ENCODE results near the gene MIX23. TPM values are rescaled to one million over a fixed set of nuclear protein-coding genes. Genes with fewer than 3 reads are reported as not detected.
A peak's percentile ranks its signal among the peaks of the same experiment; 100 is the strongest.

Gene MIX23
- total RNA-seq, 1 experiment from 2014 or later = 76.2 TPM

DNA sequence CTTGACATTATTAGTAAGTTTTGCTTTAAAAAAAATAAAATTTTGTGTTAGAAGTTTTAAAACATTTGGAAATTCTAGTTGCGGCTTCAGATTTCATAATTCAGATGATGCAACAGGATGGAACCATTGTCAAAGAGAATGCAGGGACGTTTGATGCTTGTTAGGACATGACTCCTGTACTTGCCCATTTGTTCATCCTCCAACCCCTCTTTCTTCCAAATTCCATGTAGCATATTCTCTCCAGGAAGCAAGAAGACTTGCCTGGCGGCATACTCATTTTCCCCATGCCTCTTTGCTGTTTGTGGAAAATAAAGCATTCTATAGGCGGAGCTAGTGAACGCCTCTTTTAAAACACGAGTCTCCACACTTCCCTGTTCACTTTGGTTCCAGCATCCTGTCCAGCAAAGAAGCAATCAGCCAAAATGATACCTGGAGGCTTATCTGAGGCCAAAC is 58.1 kb downstream of the MIX23 start, which contains the start of gene CSTA:
Gene CSTA (plus strand): TSS at position 378 of the 453 bp plus-strand sequence. CDS start 45 bp downstream, at position 423.
- Histone ChIP-seq H3K4me1 (ENCODE audit: control insufficient read depth in 1 of 2, insufficient read depth in 2 of 2, low read length in 2 of 2) (peaks cover 0 to 7% of the 10 kb centered on the region in 2 experiments; a peak in 1 of 4 replicates), H2AFZ (ENCODE audit: low read depth, low read length, poor library complexity, severe bottlenecking) (no peak within 1 kb of the TSS), H3K9me3 (ENCODE audit: control insufficient read depth in 1 of 2, insufficient read depth in 1 of 2, low read depth in 1 of 2, low read length in 2 of 2) (no peaks in the 10 kb centered on the region), H3K4me3 (replicated peaks in 1 of 2; ENCODE audit: low read depth in 1 of 2, low read length in 2 of 2) (peak within 1 kb of the TSS; percentile 14 to 24; a peak in 3 of 4 replicates), H3K4me2 (ENCODE audit: low read length) (peak within 1 kb of the TSS; percentile 22; the same call in 1 of the 2 replicates), H3K79me2 (ENCODE audit: insufficient read depth, low read length) (no peaks in the 10 kb centered on the region), H3K27me3 (ENCODE audit: insufficient read depth, low read length) (no peaks in the 10 kb centered on the region), H3K9me2 (ENCODE audit: insufficient read depth) (no peaks in the 10 kb centered on the region), H3K9ac (ENCODE audit: low read length) (no peak within 1 kb of the TSS), H4K20me1 (ENCODE audit: insufficient read depth) (no peaks in the 10 kb centered on the region), H3K27ac (ENCODE audit: low read depth, low read length) (no peak within 1 kb of the TSS), H3K36me3 (ENCODE audit: control insufficient read depth in 1 of 2, insufficient read depth in 2 of 2, low read length in 2 of 2) (no peaks in the 10 kb centered on the region)
- ChIA-PET RAD21 (ENCODE audit: low non-redundant PET in 1 of 2, low total read pairs in 2 of 2, uncharacterized antibody in 2 of 2, unreplicated experiment in 2 of 2) (no interaction called here), POLR2A (no interaction called here), CTCF (no interaction called here)
- ATAC-seq (no peak), DNase-seq (ENCODE audit: low read depth, low spot score) (no peak)
- intact Hi-C loops (cut with micrococcal nuclease) = no loop called here
- TF ChIP-seq SP1 (IDR thresholded peaks at IDR 0.05; ENCODE audit: low read depth) (no peak), ZNF274 (IDR thresholded peaks at IDR 0.05; ENCODE audit: low read depth, low read length) (no peak), EGR1 (IDR thresholded peaks at IDR 0.05; ENCODE audit: low read depth) (no peak), POLR2AphosphoS5 (IDR thresholded peaks at IDR 0.05; ENCODE audit: low read depth, low read length) (no peak), MAX (IDR thresholded peaks at IDR 0.05) (no peak; the same call in 1 of the 2 replicates), ZFX (IDR thresholded peaks at IDR 0.05) (no peak), FOSL1 (IDR thresholded peaks at IDR 0.05; ENCODE audit: low read depth) (no peak), CEBPB (IDR thresholded peaks at IDR 0.05; ENCODE audit: low read depth) (peak; percentile 68), POLR2A (IDR thresholded peaks at IDR 0.05; ENCODE audit: borderline replicate concordance, extremely low read depth, insufficient read depth, insufficient read length) (peak; percentile 66)
- no TSS peak for BruUV-seq (replicated peaks)

- no peak for ATAC-seq
- CTCF ChIA-PET = no interaction called here
- TF ChIP-seq, protein P1, sequence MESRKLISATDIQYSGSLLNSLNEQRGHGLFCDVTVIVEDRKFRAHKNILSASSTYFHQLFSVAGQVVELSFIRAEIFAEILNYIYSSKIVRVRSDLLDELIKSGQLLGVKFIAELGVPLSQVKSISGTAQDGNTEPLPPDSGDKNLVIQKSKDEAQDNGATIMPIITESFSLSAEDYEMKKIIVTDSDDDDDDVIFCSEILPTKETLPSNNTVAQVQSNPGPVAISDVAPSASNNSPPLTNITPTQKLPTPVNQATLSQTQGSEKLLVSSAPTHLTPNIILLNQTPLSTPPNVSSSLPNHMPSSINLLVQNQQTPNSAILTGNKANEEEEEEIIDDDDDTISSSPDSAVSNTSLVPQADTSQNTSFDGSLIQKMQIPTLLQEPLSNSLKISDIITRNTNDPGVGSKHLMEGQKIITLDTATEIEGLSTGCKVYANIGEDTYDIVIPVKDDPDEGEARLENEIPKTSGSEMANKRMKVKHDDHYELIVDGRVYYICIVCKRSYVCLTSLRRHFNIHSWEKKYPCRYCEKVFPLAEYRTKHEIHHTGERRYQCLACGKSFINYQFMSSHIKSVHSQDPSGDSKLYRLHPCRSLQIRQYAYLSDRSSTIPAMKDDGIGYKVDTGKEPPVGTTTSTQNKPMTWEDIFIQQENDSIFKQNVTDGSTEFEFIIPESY (IDR thresholded peaks at IDR 0.05; ENCODE audit: extremely low read depth, insufficient replicate concordance, low read length) = no peak
- TF ChIP-seq ZFX (IDR thresholded peaks at IDR 0.05) (no peak), TCF7L2 (IDR thresholded peaks at IDR 0.05; ENCODE audit: borderline replicate concordance, extremely low read depth, insufficient read depth, insufficient read length) (no peak), JUND (IDR thresholded peaks at IDR 0.05) (no peak), POLR2A (IDR thresholded peaks at IDR 0.05; ENCODE audit: borderline replicate concordance, extremely low read depth, insufficient read depth, insufficient read length) (no peak)
- TF ChIP-seq, protein P2, sequence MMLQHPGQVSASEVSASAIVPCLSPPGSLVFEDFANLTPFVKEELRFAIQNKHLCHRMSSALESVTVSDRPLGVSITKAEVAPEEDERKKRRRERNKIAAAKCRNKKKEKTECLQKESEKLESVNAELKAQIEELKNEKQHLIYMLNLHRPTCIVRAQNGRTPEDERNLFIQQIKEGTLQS (IDR thresholded peaks at IDR 0.05) = no peak
Observed at GRCh38 chr3:122322095-122323075, 60.6 kb downstream of the MIX23 start.

More at GRCh38 chr3:122322095-122323075, 60.6 kb downstream of the MIX23 start:
- Histone ChIP-seq H3K4me1 (ENCODE audit: control insufficient read depth in 1 of 2, insufficient read depth in 2 of 2, low read length in 2 of 2) (peaks cover 0 to 7% of the 10 kb centered on the region in 2 experiments; a peak in 1 of 4 replicates), H4K20me1 (ENCODE audit: insufficient read depth) (no peaks in the 10 kb centered on the region), H2AFZ (ENCODE audit: low read depth, low read length, poor library complexity, severe bottlenecking) (no peak overlapping the region), H3K4me2 (ENCODE audit: low read length) (no peak overlapping the region), H3K27ac (ENCODE audit: low read depth, low read length) (no peak overlapping the region), H3K9me2 (ENCODE audit: insufficient read depth) (no peaks in the 10 kb centered on the region), H3K4me3 (replicated peaks in 1 of 2; ENCODE audit: low read depth in 1 of 2, low read length in 2 of 2) (no peak overlapping the region), H3K27me3 (ENCODE audit: insufficient read depth, low read length) (no peaks in the 10 kb centered on the region), H3K36me3 (ENCODE audit: control insufficient read depth in 1 of 2, insufficient read depth in 2 of 2, low read length in 2 of 2) (no peaks in the 10 kb centered on the region), H3K9ac (ENCODE audit: low read length) (no peak overlapping the region), H3K9me3 (ENCODE audit: control insufficient read depth in 1 of 2, insufficient read depth in 1 of 2, low read depth in 1 of 2, low read length in 2 of 2) (no peaks in the 10 kb centered on the region), H3K79me2 (ENCODE audit: insufficient read depth, low read length) (no peaks in the 10 kb centered on the region)
- ChIA-PET POLR2A (no interaction called here), RAD21 (ENCODE audit: low non-redundant PET in 1 of 2, low total read pairs in 2 of 2, uncharacterized antibody in 2 of 2, unreplicated experiment in 2 of 2) (no interaction called here)
- BruUV-seq (replicated peaks) = no TSS peak
- intact Hi-C loops (cut with micrococcal nuclease) = no loop called here
- DNase-seq (ENCODE audit: low read depth, low spot score) = no peak

All from HCT116 (cell line).